LNCaP clone FGC (cell line): Measurements from ENCODE around the gene CPT1A.

ENCODE experiments used
- DNase-seq: peaks from one replicate; pipeline ENCODE4 v3.0.0-alpha.2; 2011; ENCODE audit warnings: low read depth
- H3K4me3 ChIP-seq: 2 replicates; pipeline ENCODE4 v1.5.1; 2011; ENCODE audit warnings: mild to moderate bottlenecking, low read depth, low read length, control low read depth
- TF ChIP-seq, protein P1 (sequence below): IDR thresholded peaks from 2 replicates; pipeline ENCODE4 v1.5.1; 2012; ENCODE audit warnings: mild to moderate bottlenecking; ENCODE audit not compliant: control insufficient read depth, insufficient read depth; ENCODE audit errors: extremely low read depth

Gene CPT1A

DNA sequence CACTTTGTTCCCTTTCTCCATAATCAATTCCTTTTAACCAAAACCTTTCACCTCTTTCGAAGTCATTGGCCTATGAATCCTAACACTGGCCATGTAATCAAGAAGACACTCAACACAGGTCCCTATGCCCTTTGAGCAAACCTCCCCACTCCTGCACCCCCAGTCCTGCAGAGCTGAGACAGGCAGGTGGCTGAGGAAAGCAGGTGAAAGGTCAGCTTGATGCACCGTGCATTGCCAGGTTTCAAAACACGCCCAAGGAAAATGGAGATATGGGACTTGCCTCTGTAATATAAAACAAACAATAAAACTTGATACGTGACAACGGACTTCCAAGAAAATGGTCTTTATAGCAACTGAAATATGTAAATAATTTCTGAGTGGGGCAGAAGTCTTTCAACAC is 10.6 kb downstream of the CPT1A start:
- peak; percentile 80 for DNase-seq
- TF ChIP-seq, protein P1, sequence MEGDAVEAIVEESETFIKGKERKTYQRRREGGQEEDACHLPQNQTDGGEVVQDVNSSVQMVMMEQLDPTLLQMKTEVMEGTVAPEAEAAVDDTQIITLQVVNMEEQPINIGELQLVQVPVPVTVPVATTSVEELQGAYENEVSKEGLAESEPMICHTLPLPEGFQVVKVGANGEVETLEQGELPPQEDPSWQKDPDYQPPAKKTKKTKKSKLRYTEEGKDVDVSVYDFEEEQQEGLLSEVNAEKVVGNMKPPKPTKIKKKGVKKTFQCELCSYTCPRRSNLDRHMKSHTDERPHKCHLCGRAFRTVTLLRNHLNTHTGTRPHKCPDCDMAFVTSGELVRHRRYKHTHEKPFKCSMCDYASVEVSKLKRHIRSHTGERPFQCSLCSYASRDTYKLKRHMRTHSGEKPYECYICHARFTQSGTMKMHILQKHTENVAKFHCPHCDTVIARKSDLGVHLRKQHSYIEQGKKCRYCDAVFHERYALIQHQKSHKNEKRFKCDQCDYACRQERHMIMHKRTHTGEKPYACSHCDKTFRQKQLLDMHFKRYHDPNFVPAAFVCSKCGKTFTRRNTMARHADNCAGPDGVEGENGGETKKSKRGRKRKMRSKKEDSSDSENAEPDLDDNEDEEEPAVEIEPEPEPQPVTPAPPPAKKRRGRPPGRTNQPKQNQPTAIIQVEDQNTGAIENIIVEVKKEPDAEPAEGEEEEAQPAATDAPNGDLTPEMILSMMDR: no peak
- 0 out of 2 replicates have a peak overlapping the region, but pooled peaks have one; percentile 7 for H3K4me3 ChIP-seq

DNA sequence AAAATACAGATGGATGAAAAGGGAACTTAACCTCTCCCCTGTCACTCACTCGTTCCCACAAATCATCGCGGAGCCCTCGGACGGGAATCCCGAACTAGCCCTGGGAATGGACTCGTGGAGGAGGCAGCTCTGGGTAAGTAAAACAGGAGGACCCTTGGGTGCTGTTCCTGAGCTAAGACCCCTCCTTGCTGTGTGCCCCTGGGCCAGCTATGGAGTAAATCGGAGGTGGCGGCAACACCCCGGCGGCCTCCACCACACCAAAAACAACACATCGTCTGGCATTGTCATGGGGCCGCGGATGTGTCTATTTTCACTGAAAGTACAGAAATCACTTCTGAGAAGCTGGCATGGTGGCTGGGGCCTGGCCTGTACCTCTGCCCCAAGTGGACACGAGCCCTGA is 12.1 kb downstream of the CPT1A start:
- H3K4me3 ChIP-seq: no peak overlapping the region
- DNase-seq: no peak
- TF ChIP-seq, protein P1: no peak

DNA sequence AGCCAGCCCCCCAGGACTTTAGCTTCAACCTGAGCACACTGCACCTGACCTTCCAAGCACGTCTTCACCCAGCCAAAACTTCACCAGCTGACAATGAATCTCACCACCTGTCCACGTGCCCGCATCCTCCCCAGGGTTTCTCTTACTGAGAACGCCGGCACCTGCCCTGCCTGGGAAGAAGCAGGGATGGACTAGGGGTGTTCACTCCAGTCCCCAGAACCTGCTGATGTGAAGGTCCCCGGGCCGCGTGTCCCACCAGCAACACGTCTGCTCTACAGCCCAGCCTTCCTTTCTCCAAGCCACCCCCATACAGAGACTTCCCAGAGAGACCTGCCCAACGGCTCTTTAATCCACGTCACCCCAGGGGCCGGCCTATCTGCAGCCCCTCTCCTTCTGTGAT is 12.8 kb downstream of the CPT1A start:
- TF ChIP-seq, protein P1: no peak
- H3K4me3 ChIP-seq: no peak overlapping the region
- DNase-seq: no peak

DNA sequence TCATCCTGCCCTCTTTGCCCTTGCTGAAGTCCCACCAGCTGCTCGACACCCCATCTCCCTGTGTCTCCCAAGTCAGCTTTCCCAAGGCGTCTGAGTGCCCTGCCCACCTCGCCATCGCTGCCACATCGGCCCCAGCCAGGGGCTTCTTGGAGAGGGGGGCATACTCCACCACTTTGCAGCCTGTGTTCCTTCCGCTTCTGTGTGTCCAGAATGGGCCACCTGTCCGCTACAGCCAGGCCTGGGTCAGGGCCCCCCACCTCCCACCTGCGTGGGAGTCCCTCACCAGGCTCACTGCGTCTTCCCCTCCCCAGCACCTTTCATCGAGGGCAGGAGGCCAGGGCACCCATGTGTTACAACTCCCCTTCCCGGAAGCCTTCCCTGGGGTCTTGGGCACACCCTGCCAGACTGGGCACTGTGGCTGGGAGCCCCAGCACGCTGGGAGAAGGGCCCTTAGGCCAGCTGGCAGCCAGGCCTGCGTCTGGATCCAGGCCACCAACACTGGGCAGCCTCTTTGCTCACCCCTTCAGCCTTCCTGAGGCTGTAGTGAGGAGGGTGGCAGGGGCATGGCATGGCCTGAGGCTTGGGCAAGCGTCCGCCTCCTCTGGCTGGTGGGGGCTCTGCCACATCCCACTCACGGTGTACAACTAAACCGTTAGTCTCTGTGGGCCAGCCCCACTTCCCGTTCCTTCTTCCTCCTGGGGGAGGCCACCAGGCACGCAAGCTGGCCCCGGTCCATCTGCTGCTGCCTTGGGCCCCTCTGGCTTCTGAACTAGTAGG is 13.4 kb downstream of the CPT1A start:
- TF ChIP-seq, protein P1: no peak
- no peak overlapping the region for H3K4me3 ChIP-seq

DNA sequence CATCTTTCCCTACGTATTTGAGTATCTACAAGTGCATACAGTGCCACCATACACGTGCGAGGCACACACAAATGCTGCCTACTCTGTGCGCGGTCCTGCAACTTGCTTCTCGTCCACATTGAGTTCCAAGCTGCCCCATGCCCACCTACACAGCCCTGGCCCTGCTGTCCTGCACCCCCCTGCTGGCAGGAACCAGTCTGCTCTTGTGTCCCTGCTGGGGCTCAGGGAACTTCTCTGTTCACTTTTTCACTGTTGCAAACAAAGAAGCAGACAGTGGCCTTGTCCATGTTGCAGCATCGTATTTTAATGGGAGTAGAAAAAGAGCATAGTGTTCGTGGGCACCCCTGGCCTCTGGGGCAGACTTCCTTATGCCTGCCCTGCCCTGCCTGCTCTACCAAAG is 14.0 kb downstream of the CPT1A start:
- DNase-seq: no peak
- TF ChIP-seq, protein P1: no peak

More for the DNA sequence above, 13.4 kb downstream of the CPT1A start:
- DNase-seq: no peak

DNA sequence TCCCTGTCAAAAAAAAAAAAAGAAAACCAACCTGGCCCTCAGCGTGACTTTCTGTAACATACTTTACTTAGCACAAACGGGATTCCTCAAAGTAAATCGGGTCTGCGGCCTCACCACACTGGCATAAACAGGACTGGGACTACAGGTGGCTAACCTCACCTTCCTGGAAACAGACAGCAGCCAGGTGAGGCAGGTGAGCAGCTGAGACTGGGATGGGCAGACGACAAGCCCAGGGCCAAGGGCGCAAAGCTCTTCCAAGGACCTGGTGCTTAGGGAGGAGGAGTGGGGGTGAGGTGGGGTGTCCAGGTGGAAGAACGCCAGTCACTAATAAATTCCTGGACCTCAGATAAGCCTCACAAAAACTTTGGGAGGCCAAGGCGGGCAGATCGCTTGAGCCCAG is 15.0 kb downstream of the CPT1A start:
- no peak for DNase-seq
- no peak overlapping the region for H3K4me3 ChIP-seq
- TF ChIP-seq, protein P1: no peak

More for the DNA sequence above, 14.0 kb downstream of the CPT1A start:
- no peak overlapping the region for H3K4me3 ChIP-seq

DNA sequence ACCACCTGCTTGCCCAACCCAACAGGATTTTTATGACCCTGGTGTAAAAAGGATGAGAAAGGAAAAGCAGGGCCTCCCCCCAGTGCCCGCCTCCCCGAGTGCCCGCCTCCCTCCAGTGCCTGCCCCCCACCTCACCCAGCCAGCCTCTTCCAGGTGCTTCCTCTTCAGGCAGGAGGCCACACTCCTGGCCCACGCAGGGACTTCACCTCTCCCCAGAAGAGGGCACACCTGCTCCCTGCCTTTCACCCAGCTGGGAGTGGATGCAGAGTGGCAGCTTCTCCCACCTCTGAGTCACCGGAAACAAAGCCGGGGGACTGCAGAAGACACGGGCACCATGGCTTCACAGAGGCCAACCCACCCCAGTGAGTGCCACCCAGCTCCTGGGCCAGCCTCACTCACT is 16.1 kb downstream of the CPT1A start:
- TF ChIP-seq, protein P1: peak; percentile 38; the same call in 1 of the 2 replicates
- DNase-seq: no peak
- no peak overlapping the region for H3K4me3 ChIP-seq
